KBM-7 (cell line): Measurements from ENCODE around the gene ARX.

ENCODE experiments used
- DNase-seq: peaks from one replicate; pipeline ENCODE4 v3.0.0-alpha.2; 2015
- in situ Hi-C: fragments of 300-500 bp; cut with MboI; formaldehyde crosslinking; loops from 2 replicates; pipeline ENCODE4 v1.14.3; 2020; ENCODE audit warnings: low sequenced_read_pairs, low pct_unique_long_range_greater_than_20kb, mixed read lengths

The ARX gene

DNA sequence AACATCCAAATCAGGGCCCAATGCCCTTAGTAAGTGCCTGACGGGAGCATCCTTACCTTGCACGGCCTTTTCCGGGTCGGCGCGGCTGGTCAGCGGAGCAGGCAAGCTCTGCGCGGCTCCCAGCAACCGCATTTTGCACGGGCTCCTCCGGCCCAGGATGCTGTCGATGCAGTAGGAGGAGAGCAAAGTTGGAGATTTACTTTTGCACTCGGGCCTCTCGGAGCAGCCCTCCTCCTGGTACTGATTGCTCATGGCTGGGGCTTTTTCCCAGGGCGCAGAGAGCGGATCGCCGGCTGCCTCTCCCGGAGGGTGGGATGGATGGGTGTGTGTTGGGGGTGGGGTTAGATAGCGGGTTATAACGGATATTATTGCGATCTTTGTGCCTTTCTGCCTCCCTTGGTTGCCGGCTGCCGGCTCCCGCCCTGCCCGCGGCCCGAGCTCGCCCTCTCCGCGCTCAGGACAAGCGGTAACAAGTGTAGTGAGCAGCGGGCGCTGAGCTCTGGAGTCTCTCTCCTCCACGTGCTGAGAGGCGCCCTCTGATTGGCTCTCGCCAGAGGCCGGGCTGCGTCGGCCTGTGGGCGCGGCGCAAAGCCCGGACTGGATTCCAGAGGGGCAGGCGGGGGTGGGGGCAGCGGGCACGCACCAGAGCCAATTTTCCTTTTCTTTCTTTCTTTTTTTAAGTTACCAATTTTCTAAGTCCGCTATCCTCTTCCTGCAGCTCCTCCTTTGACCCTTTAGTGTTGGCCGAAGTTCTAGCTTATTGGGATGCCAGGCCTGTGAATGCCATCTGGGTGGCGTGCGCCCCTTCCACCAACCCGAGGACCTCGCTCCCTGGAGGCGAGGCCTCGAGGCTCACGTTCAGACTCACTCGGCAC is at the start of gene ARX:
Gene ARX (minus strand): TSS at position 480 of the 875 bp plus-strand sequence. CDS start 228 bp downstream, at position 252.
- no peak for DNase-seq
- in situ Hi-C loops: no loop called here

DNA sequence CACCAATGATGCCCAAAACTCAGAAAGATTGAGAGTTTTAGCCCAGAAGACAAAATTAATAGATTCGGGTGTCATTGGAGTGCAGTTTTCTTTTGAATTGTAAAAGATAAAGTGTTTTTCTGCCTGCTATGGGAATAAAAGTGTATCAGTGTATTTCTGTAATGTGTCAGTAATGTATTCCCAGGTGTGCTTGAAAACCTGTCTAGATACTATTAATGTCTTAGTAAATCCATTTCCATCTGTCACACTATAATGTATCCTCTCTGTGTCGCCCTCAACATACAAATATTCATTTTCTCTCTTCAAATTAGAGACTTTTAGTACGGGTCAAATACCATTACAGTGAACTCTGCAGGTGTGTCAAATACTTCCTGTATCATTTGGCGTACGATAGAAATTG is 43.5 kb upstream of the ARX start:
- in situ Hi-C loops: no loop called here
- no peak for DNase-seq

DNA sequence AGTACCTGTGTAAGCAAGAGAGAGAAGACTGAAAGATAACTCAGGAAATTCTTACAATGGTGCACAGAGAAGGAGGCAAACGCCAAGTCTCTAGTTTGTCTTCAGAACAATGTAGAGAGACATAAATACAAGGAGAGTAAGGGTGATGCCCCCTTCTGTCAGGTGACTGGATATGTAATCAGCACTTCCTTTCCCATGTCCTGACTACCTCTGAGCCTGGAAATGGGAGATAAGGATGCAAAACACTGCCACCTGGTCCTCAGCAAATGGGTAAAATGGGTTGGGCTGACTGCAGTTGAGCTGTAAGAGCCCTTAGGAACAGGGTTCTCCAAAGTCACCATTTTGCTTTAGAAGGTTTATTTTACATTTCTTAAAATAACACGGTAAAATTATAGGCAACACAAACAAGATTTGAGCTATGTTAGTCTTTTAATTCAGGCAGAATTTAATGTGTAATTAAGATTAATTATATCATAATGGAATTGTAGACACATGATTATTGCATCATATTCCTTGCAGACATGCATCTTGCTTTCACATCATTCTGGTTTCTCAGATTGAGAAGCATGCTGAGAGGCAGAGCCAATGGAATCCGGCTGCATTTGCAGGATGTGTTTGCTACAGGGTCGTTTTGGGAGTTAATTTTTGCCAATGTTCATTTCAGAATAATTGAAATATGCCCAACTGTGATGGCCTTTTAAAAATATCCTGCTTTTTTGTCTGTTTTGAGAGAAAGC is 37.2 kb upstream of the ARX start:
- in situ Hi-C loops: no loop called here
- DNase-seq: no peak

DNA sequence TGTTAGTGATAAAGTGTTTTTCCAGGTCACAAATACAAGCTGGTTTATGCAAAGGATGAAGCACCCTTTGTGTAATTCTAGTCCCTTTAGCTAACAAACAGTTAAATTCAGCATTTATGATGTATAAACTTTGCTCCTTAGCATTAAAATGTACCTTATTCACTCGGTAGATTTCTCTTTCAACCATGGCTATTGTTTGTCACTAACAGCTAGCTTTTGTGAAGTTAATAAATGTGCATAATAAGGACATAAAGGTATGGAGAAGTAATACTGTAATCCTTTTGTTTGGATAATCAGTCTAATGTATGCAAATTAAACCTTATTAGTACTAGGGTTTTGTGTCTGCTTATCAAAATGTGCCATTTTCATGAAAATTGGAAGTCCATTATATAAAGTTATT is 34.2 kb upstream of the ARX start:
- DNase-seq: no peak
- in situ Hi-C loops: no loop called here

DNA sequence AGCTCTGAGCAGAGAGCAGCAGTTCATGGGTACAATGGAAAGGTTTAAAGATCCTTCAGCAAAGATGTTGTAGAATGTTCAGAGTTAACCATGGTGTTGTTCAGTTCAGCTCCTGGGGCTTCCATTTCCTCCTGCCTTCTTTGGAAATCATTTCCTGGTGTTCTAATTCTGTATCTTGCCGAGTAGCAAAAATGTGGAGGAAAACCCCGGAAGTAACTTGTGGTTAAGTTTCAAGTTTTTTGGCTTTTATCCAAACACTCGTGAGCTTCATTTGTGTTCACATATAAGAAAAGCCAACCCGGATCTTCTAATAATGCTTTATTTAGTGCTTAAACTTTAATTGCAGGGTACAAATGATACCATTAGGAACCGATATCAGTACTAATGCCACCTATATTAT is 33.6 kb upstream of the ARX start:
- in situ Hi-C loops: no loop called here
- DNase-seq: peak; percentile 57

DNA sequence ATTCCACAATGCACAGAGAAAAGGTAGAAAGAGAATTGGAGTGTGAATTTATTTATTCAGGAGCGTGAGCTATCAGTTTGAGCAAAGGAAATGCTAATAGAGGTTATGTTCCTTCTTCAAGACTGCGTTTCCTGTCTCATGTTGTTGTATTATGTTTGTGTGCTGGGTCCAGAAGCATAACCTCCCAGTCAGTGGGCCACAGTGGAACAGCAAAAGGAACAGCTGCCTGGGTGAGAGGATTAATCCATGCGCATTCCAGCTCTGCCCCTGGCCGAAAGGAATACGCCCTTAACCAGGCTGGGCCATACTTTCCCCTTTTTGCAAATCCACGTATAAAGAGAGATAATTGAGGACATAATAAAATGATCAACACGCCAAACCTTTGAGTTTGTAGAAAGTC is 32.4 kb upstream of the ARX start:
- in situ Hi-C loops: no loop called here
- DNase-seq: no peak

DNA sequence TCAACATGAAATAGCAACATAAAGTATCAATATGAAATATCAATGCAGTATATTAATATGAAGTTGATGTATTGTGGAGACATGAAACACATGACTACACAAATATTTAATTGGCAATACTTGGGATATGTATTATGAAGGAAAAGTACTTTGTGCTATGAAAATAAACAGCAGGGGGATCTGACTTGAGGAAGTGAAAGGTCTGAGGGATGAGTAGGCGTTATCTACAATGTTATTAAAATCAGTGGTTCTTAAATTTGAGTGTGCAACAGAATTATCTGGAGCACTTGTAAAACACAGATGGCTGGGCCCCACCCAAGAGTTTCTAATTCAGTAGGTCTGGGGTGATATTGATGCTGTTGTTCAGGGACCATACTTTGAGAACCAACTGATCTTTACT is 27.4 kb upstream of the ARX start:
- in situ Hi-C loops: no loop called here
- no peak for DNase-seq

DNA sequence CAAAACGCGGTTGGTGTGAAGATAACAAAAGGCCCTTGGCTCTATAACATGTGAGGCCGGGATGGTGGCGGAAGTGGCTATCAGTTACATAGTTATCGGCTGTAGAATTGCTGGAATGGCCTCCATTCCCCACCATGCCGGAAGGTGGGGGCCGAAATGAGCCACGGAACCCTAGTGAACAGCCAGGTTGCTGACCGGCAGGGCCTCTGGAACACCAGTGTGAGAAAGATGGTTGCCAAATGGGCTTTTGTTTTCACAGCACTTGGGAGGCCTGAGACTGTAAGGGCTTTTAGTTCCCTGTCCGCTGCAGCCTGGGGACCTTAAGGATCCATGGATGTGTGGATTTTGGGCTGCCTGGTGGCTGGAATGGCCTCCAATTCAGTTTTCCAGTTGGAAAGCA is 23.3 kb upstream of the ARX start:
- no peak for DNase-seq
- in situ Hi-C loops: loop anchor here (10.0 kb wide), 1 partner anchor 106 kb away; no protein-coding TSS in a partner anchor

DNA sequence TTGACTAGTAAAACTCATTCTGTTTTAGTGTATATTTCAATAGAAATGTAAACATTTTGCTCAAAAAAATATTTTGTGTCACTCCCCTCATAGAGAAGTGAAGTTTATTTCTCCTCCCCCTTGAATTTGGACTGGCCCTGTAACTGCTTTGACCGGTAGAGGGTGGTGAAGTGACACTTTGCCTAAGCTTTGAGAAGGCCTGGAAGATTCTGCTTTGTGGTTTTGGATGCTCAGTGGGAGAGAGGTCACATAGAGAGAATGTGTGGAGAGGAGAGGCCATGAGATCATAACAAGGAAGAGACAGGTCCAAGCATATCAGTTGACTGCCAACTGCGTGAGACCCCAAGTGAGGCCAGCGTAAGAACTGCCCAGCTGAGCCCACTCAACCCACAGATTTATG is 19.1 kb upstream of the ARX start:
- in situ Hi-C loops: loop anchor here (10.0 kb wide), 1 partner anchor 110 kb away; no protein-coding TSS in a partner anchor
- peak; percentile 64 for DNase-seq

DNA sequence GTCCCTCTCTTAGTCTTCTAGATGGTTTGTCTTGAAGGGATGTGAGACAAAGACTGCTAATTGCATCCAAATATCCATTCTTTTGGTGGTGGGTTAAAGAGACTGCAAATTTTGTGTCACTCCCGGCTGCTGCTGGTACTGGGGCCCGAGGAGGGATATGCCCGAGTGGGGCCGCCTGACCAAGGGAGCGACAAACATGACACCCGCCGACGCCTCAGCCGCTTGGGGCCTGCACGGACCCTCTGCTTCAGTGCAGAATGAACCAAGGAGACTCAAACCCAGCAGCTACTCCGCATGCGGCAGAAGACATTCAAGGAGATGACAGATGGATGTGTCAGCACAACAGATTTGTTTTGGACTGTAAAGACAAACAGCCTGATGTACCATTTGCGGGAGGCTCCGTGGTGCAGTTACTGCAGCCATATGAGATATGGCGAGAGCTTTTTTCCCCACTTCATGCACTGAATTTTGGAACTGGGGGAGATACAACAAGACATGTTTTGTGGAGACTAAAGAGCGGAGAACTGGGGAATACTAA is 13.6 kb upstream of the ARX start:
- DNase-seq: no peak
- in situ Hi-C loops: no loop called here

DNA sequence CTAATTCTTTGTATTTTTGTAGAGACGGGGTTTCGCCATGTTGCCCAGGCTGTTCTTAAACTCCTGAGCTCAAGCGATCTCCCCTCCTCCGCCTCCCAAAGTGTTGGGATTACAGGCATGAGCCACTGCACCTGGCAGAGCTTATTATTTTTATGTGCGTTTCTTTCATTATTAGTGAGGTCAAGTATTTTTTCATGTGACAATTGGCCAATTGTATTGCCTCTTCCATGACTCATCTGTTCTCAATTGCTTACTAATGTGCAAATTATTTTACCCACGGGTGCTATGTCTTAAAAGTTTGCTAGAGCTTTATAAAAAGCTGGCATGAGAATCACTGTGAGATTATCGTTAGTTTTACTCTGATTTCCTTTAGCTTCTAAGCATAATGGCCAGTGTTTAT is 13.0 kb upstream of the ARX start:
- no peak for DNase-seq
- in situ Hi-C loops: no loop called here

DNA sequence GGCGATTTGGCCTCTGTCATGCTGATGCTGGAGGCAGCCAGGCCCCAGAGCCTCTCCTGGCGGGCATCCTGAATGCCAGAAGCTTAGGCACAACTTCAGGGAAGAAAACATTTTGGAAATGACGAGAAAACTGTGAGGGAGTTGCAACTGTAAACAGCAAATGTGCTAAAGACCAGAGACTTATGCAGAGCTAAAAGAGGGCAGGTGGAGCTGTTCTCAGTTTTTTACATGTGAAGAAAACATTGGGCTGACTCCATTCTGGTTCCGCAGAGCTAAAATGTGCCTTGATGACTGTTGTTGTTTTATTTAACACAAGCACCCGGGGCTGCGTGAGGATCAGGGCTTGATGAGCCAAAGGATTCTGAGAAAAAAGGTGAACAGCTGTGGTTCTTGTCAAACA is 10.8 kb upstream of the ARX start:
- no peak for DNase-seq
- in situ Hi-C loops: no loop called here

DNA sequence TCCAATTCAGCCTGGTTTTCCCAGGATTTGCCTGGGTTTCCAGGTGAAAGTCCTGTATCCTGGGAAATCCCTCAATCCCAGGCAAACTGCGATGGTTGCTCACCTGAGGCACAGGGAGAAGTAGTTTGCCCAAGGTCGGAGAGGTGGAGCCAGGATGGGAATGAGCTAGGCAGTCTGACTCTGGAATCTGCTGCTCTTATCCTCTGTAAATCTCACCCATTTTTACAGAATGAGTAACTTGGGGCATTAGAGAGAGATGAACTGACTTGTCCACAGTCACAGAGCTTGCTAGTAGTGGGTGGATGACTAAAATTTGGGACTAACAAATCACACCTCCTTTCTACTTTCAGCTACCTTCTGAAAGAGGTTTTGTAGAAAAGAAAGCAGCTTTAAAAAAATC is 9.8 kb upstream of the ARX start:
- in situ Hi-C loops: no loop called here
- no peak for DNase-seq

DNA sequence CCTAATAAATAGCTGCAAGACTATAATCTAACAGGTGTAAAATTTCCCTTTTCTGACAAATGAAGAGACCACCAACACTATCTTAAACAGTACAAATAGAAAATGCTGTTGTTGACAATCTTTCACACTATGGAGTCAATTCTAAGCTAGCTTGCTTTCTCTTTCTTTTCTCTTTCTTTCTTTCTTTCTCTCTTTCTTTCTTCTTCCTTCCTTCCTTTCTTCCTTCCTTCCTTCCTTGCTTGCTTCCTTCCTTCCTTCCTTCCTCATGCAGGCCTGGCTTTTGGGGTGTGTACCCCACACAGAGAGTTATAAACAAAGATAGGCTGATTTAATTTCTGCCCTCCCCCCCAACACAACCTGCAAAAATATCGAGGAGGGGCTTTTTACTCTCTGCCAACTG is 8.1 kb upstream of the ARX start:
- DNase-seq: no peak
- in situ Hi-C loops: no loop called here

DNA sequence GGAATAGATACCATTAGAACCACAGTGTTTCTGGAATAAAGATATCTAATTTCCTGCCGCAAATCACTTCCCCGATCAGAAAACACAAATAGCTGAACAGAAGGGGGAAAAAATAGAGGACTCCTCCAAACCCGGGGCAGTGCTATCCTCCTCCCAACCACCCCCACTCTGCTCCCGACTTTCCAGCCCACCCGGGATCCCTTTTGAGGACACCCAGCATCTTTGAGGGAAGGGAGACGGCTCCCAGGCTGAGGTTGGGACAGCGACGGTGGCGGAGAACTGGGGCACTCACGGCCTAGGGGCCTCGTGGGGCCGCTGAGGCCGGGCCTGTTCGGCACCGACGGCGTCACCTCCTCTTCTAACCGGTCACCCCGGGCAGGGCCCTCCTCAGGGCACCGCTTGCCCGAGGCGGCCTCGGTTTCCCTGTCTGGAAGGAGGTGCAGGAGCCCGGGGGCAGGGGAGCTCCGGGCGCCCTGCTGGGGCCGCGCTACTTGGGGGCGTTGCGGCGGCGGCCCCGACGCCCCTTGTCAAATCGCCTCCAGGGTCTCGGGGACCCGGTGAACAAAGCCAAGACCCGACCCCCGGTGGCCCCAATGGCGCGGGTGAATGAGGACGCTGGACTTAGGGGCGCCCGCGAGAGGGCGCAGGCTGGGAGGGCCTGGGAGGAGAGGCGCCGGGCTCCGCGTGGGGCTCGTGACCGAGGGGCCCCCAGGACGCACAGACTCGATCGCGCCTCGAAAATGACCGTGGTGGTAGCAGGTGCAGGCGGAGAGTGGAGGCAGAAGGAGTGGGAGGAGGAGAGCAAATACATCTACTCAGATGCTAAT is 6.9 kb upstream of the ARX start:
- in situ Hi-C loops: no loop called here
- DNase-seq: no peak

DNA sequence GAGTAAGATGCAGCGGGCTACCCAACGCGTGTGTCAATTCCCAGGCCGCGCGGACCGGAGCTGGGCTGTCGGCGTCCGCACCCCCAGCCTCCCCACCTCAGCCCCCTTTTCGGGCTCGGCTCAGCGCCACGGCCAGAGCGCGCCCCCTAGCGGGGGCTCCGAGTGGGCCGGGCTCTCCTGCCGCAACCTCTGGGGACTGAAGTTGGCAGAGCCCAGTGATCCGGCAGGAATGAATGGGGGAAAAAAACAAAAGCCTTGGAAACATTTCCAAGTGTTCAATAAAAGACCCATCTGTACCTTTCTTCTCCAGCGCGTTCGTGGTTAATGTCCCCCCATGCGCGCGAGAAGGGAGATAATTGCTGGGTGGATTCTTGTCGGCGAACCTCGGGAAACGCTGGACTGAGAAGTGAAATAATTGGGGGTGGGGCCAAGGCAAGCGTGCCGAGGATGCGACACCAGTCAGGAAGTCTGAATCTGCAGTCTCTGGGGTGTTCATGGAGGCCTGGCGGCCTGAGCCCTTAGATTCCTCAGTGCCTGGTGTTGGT is 5.2 kb upstream of the ARX start:
- in situ Hi-C loops: no loop called here
- peak; percentile 83 for DNase-seq

DNA sequence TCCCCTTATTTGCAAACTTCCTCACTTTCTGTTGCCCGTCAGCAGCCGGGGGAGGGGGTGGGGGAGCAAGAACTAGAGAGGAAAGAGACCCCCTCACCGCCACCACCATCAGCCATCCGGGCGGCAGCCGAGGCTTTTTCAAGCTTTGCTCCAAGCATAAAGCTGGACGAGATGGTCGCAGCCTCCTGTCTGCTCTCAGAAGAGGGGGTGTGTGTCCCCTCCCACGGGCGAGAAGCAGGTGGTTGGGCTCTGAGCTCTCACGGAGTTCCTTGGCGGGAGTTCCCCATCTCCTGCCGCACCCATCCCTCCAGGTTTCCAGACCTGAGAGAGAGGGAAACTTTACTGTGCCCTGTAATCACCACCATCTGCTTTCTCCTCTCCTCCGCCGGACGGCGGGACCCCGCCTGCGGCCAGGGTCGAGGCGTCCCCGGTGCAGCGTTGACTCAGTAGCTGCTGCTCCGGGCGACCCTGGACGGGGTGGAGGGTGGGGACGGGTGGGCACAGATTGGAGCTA is 4.7 kb upstream of the ARX start:
- DNase-seq: peak; percentile 56
- in situ Hi-C loops: no loop called here

DNA sequence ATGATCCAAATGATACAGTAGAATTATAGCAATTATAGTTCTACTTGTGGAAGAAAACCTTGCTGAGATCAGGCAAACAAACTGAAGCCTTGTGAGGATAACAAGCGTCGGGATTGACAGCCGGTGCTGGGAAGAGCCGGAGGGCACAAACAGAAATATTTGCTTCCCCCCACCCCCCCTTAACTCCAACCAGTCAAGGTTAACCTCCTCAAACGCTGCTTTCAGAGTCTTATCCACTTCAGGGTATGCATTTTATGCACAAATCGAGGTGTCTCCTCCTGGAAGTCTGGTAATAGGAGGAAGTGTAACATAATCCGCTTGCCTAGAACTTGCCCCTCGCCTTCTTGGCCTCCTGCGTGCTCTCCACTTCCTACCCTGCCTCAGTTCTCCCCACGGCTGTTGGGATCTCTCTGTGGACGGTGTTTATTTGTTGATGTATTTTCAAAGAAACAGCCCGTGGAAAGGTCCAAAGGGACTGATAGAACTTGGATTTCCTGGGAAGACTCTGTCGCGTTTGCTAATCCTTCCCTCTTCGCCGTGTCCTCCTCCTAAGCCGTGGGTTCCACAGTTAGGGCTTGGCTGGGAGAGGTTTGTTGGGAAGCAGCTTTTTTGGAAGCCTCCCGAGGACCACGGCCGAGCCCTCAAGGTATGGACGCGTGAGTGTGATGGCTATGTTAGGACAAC is 4.1 kb upstream of the ARX start:
- in situ Hi-C loops: no loop called here
- peak; percentile 39 for DNase-seq
